OCI-LY1 (cell line): Measurements from ENCODE around the gene AP5S1.
A peak's percentile ranks its signal among the peaks of the same experiment; 100 is the strongest.

ENCODE experiments used
- H2AFZ ChIP-seq: fragments of 200-600 bp; sonication (generic), shearing (Covaris generic); 2 replicates; pipeline ENCODE4 v1.6.0; 2014; ENCODE audit warnings: antibody characterized with exemption, mild to moderate bottlenecking, low read length
- H3F3A ChIP-seq: fragments of 200-600 bp; sonication (generic), shearing (Covaris generic); 2 replicates; pipeline ENCODE4 v1.6.0; 2014; ENCODE audit warnings: mild to moderate bottlenecking, antibody characterized with exemption, low read length, moderate library complexity; ENCODE audit not compliant: insufficient read depth
- H3K27ac ChIP-seq: fragments of 200-600 bp; sonication (generic); 2 replicates; pipeline ENCODE4 v1.5.1; 2014; ENCODE audit warnings: low read length, mixed run types, mild to moderate bottlenecking, low read depth; ENCODE audit not compliant: poor library complexity, severe bottlenecking
- H3K27me3 ChIP-seq: fragments of 200-600 bp; sonication (generic); 2 replicates; pipeline ENCODE4 v1.6.0; 2014; ENCODE audit warnings: antibody characterized with exemption, mild to moderate bottlenecking, low read length, moderate library complexity; ENCODE audit not compliant: insufficient read depth
- H3K36me3 ChIP-seq: fragments of 200-600 bp; sonication (generic); 2 replicates; pipeline ENCODE4 v1.6.1; 2014; ENCODE audit warnings: mild to moderate bottlenecking, antibody characterized with exemption, low read length, moderate library complexity, mixed read lengths; ENCODE audit not compliant: insufficient read depth
- H3K4me1 ChIP-seq: fragments of 200-600 bp; sonication (generic); 2 replicates; pipeline ENCODE4 v1.5.1; 2014; ENCODE audit warnings: mild to moderate bottlenecking, low read length, moderate library complexity; ENCODE audit not compliant: insufficient read depth, severe bottlenecking
- H3K4me2 ChIP-seq: fragments of 200-600 bp; sonication (generic), shearing (Covaris generic); 2 replicates; pipeline ENCODE4 v1.6.1; 2014; ENCODE audit warnings: low read length
- H3K4me3 ChIP-seq: fragments of 200-600 bp; sonication (generic); 2 replicates; pipeline ENCODE4 v1.5.1; 2014; ENCODE audit warnings: low read length, low read depth, mild to moderate bottlenecking, mixed read lengths; ENCODE audit not compliant: poor library complexity, severe bottlenecking
- H3K79me2 ChIP-seq: fragments of 200-600 bp; shearing (Covaris generic); 2 replicates; pipeline ENCODE4 v1.6.1; 2016; ENCODE audit warnings: mixed run types, low read length, mixed read lengths; ENCODE audit not compliant: insufficient read depth
- H3K9ac ChIP-seq: fragments of 200-600 bp; sonication (generic), shearing (Covaris generic); 2 replicates; pipeline ENCODE4 v1.6.1; 2014; ENCODE audit warnings: mild to moderate bottlenecking, low read length, mixed read lengths
- H3K9me2 ChIP-seq: fragments of 200-600 bp; sonication (generic), shearing (Covaris generic); 2 replicates; pipeline ENCODE4 v1.6.1; 2014; ENCODE audit warnings: low read depth, mild to moderate bottlenecking, low read length, mixed read lengths
- H3K9me3 ChIP-seq: fragments of 200-600 bp; shearing (Covaris generic); 2 replicates; pipeline ENCODE4 v1.6.1; 2014; ENCODE audit warnings: low read length, mixed read lengths
- H4K20me1 ChIP-seq: fragments of 200-600 bp; sonication (generic), shearing (Covaris generic); 2 replicates; pipeline ENCODE4 v1.6.0; 2016; ENCODE audit warnings: mild to moderate bottlenecking, low read length; ENCODE audit not compliant: insufficient read depth
- EZH2 ChIP-seq: fragments of 200-600 bp; sonication (generic), shearing (Covaris generic); IDR thresholded peaks from 2 replicates; pipeline ENCODE4 v1.8.0; 2017; ENCODE audit warnings: borderline replicate concordance, mixed run types, mild to moderate bottlenecking, antibody characterized with exemption, low read length, moderate library complexity, mixed read lengths
- TF ChIP-seq, protein P1 (sequence below): fragments of 200-600 bp; sonication (generic), shearing (Covaris generic); IDR thresholded peaks from 2 replicates; pipeline ENCODE4 v1.5.1; 2017; ENCODE audit warnings: mild to moderate bottlenecking, antibody characterized with exemption, low read length, moderate library complexity, mixed read lengths

The AP5S1 gene

DNA sequence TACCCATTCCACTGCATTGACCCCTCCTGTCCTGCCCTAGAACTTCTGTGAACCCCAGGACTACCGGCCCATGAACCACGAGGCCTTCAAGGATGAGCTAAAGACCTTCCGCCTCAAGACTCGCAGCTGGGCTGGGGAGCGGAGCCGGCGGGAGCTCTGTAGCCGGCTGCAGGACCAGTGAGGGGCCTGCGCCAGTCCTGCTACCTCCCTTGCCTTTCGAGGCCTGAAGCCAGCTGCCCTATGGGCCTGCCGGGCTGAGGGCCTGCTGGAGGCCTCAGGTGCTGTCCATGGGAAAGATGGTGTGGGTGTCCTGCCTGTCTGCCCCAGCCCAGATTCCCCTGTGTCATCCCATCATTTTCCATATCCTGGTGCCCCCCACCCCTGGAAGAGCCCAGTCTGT lies 15.6 kb upstream of the AP5S1 start:
- Histone ChIP-seq H3K79me2 (no peaks in the 10 kb centered on the region), H3K27me3 (no peaks in the 10 kb centered on the region), H3K9me3 (no peaks in the 10 kb centered on the region), H2AFZ (no peak overlapping the region), H3K36me3 (peaks cover 65% of the 10 kb centered on the region), H4K20me1 (no peaks in the 10 kb centered on the region), H3K9me2 (no peaks in the 10 kb centered on the region), H3K4me1 (peaks cover 17% of the 10 kb centered on the region), H3K27ac (no peak overlapping the region), H3K9ac (no peak overlapping the region), H3F3A (no peaks in the 10 kb centered on the region), H3K4me2 (no peak overlapping the region), H3K4me3 (no peak overlapping the region)
- no peak for TF ChIP-seq EZH2
- TF ChIP-seq, protein P1, sequence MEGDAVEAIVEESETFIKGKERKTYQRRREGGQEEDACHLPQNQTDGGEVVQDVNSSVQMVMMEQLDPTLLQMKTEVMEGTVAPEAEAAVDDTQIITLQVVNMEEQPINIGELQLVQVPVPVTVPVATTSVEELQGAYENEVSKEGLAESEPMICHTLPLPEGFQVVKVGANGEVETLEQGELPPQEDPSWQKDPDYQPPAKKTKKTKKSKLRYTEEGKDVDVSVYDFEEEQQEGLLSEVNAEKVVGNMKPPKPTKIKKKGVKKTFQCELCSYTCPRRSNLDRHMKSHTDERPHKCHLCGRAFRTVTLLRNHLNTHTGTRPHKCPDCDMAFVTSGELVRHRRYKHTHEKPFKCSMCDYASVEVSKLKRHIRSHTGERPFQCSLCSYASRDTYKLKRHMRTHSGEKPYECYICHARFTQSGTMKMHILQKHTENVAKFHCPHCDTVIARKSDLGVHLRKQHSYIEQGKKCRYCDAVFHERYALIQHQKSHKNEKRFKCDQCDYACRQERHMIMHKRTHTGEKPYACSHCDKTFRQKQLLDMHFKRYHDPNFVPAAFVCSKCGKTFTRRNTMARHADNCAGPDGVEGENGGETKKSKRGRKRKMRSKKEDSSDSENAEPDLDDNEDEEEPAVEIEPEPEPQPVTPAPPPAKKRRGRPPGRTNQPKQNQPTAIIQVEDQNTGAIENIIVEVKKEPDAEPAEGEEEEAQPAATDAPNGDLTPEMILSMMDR = no peak

DNA sequence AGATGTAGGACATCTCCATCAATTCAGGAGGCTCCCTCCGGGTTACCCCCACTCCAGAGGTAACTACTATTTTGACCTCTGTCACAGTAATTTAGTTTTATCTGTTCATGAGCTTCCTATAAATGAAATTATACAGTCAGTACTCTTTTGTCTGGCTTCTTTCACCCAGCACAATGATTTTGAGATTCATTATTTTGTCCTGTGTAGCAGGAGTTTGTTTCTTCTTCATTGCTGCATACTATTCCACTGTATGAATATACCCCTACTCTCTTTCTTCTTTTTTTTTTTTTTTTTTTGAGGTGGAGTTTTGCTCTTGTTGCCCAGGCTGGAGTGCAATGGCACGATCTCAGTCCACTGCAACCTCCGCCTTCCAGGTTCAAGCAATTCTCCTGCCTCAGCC lies 11.8 kb upstream of the AP5S1 start:
- Histone ChIP-seq H3K4me3 (no peak overlapping the region), H3K9ac (no peak overlapping the region), H3K27ac (no peak overlapping the region), H3K4me1 (peaks cover 23% of the 10 kb centered on the region), H3K79me2 (no peaks in the 10 kb centered on the region), H2AFZ (no peak overlapping the region), H3K27me3 (no peaks in the 10 kb centered on the region; the same call in 1 of the 2 replicates), H3K4me2 (no peak overlapping the region), H3K9me2 (no peaks in the 10 kb centered on the region), H3K36me3 (peaks cover 29% of the 10 kb centered on the region), H3F3A (no peaks in the 10 kb centered on the region), H3K9me3 (no peaks in the 10 kb centered on the region), H4K20me1 (no peaks in the 10 kb centered on the region)
- TF ChIP-seq, protein P1 = no peak
- TF ChIP-seq EZH2 = no peak

DNA sequence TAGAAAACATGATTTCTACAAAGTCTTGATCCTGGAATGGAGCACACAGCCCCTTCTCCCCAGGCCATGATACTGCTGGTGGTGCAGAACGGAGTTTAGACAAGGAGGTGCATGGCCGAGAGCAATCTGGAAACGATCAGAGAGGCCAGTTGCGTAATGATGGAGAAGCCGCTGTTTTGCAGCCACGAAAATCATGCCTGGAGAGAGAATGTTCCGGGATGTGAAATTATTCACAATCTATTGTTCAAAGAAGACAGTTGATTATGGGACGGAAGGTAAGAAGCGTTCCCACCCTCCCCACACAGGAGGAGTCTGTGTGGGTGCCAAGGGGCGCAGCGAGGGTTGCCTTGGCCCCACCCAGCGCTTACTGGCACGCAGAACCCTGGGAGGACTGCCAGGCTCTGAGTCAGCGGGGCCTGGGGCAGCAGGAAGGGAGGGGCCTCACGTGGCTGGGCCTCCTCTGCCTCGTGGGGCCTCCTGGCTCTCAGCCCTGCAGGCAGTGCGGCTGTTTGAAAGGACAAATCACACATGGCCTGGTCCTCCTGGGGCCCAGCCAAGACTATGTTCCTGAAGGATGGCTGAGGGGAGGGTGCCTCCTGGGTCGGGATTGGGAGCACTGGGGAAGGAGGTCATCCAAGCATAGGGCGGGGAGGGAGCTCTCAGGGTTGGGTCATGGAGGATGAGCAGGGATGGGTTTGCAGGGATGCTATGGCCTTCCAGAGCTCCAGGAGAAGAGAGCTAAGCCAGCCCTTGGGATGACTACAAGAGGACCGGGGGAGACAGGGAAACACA lies 8.7 kb upstream of the AP5S1 start:
- Histone ChIP-seq H3K4me3 (peak overlapping the region; percentile 10), H3K4me1 (peaks cover 27% of the 10 kb centered on the region), H3K27ac (no peak overlapping the region), H3K4me2 (peak overlapping the region; percentile 32; the same call in 1 of the 2 replicates), H3K27me3 (no peaks in the 10 kb centered on the region; the same call in 1 of the 2 replicates), H3K9ac (no peak overlapping the region; the same call in 1 of the 2 replicates), H3K79me2 (no peaks in the 10 kb centered on the region), H2AFZ (no peak overlapping the region), H4K20me1 (no peaks in the 10 kb centered on the region), H3K36me3 (no peaks in the 10 kb centered on the region; the same call in 1 of the 2 replicates), H3F3A (no peaks in the 10 kb centered on the region), H3K9me3 (no peaks in the 10 kb centered on the region), H3K9me2 (no peaks in the 10 kb centered on the region)
- no peak for TF ChIP-seq EZH2
- TF ChIP-seq, protein P1 = no peak
